ENCODE measurements around the gene CD58. TPM values are rescaled to one million over a fixed set of nuclear protein-coding genes. Genes with fewer than 3 reads are reported as not detected.

Gene CD58
- total and polyA plus RNA-seq, 9 of the 15 experiments (the other 6 are each of a cell fraction or from before 2014, with no cell fraction given) = 18.1 to 113 (median 37.4) TPM

- TF ChIP-seq ZNF280B (CRISPR knock-in tag; IDR thresholded peaks at IDR 0.05) = 0 out of 2 replicates have a peak, but pooled peaks have one; percentile 14
- TF ChIP-seq HNRNPLL (IDR thresholded peaks at IDR 0.05; ENCODE audit: low read depth, low read length, poor library complexity, severe bottlenecking) = no peak
- TF ChIP-seq TRIM28 (IDR thresholded peaks at IDR 0.05) = peak; percentile 77; the same call in 1 of the 2 replicates
- peak; percentile 90 for TF ChIP-seq NFE2 (IDR thresholded peaks at IDR 0.05; ENCODE audit: low read depth)
- 0 out of 2 replicates have a peak, but pooled peaks have one; percentile 71 for TF ChIP-seq THRB (CRISPR knock-in tag; conservative IDR thresholded peaks at IDR 0.05)
- no peak for TF ChIP-seq USF1 (CRISPR knock-in tag; IDR thresholded peaks at IDR 0.05)
- TF ChIP-seq MYC (IDR thresholded peaks at IDR 0.05; ENCODE audit: low read depth, low read length) = peak; percentile 25; the same call in 1 of the 2 replicates
- 0 out of 2 replicates have a peak, but pooled peaks have one; percentile 49 for TF ChIP-seq MYC (CRISPR knock-in tag; IDR thresholded peaks at IDR 0.05; ENCODE audit: borderline replicate concordance, low read depth)
- TF ChIP-seq JUND (IDR thresholded peaks at IDR 0.05; ENCODE audit: borderline replicate concordance, low read depth, low read length) = peak; percentile 99
- peak; percentile 100 for TF ChIP-seq JUND (tag; IDR thresholded peaks at IDR 0.05; ENCODE audit: borderline replicate concordance, low read depth, low read length)
- TF ChIP-seq HMGN3 (IDR thresholded peaks at IDR 0.05; ENCODE audit: borderline replicate concordance, extremely low read depth, insufficient read length, low read depth, low read length) = peak; percentile 2
- peak; percentile 95 for TF ChIP-seq SMARCE1 (IDR thresholded peaks at IDR 0.05)
- no peak for TF ChIP-seq MECOM (CRISPR knock-in tag; IDR thresholded peaks at IDR 0.05)
- peak; percentile 66 for TF ChIP-seq FOS (IDR thresholded peaks at IDR 0.05; ENCODE audit: extremely low read depth, insufficient read length)
- TF ChIP-seq ZNF197 (CRISPR knock-in tag; IDR thresholded peaks at IDR 0.05; ENCODE audit: low read depth) = no peak
- peak; percentile 81; the same call in 1 of the 2 replicates for TF ChIP-seq ZNF644 (tag; IDR thresholded peaks at IDR 0.05; ENCODE audit: low read depth)
- TF ChIP-seq ZNF398 (CRISPR knock-in tag; IDR thresholded peaks at IDR 0.05) = no peak
- TF ChIP-seq MAFG (tag; conservative IDR thresholded peaks at IDR 0.05) = peak; percentile 86
Measured at GRCh38 chr1:116504308-116505156, 66.3 kb downstream of the CD58 start (continued).
